Sigmoid colon (tissue), 7 donors: Measurements from ENCODE around the gene AIFM1. TPM values are rescaled to one million over a fixed set of nuclear protein-coding genes. Genes with fewer than 3 reads are reported as not detected.

ENCODE experiments used
- DNase-seq: peaks from one replicate; pipeline ENCODE4 v3.0.0-alpha.2; 2019
- H3K27ac ChIP-seq, 4 donors: fragments of 200-600 bp; sonication (generic); one replicate each; pipeline ENCODE4 v1.5.1; 2016 to 2019; ENCODE audit warnings: mild to moderate bottlenecking in 1 of 4
- H3K27me3 ChIP-seq, 3 donors: fragments of 200-600 bp; sonication (generic); one replicate each; pipeline ENCODE4 v1.5.1; 2019; ENCODE audit warnings: mild to moderate bottlenecking in 1 of 3
- H3K36me3 ChIP-seq, 4 donors: fragments of 200-600 bp; sonication (generic); one replicate each; pipeline ENCODE4 v1.5.1; 2016 to 2019
- H3K4me1 ChIP-seq, 4 donors: fragments of 200-600 bp; sonication (generic); one replicate each; pipeline ENCODE4 v1.5.1; 2017 to 2019
- H3K4me3 ChIP-seq, 4 donors: fragments of 200-600 bp; sonication (generic); one replicate each; pipeline ENCODE4 v1.5.1; 2017 to 2019; ENCODE audit warnings: mild to moderate bottlenecking in 2 of 4, moderate library complexity in 1 of 4
- H3K9me3 ChIP-seq, 4 donors: fragments of 200-600 bp in 3 of 4; sonication (generic) in 3 of 4; one replicate each; pipeline versions ENCODE4 v1.5.1 to v1.6.1; 2013 to 2019
- CTCF ChIP-seq, 4 experiments: fragments of 450-650 bp in 3 of 4; fragments of 200-600 bp in 1 of 4; IDR thresholded peaks; one replicate each; pipeline ENCODE4 v1.5.1; 2016 to 2019; ENCODE audit warnings: antibody characterized with exemption in 4 of 4, mild to moderate bottlenecking in 3 of 4, moderate library complexity in 2 of 4
- EP300 ChIP-seq, 4 donors: sonication (generic); formaldehyde crosslinking; IDR thresholded peaks; one replicate each; pipeline ENCODE4 v1.6.1; 2017; ENCODE audit warnings: antibody characterized with exemption in 4 of 4
- POLR2A ChIP-seq, 2 donors: fragments of 450-650 bp; IDR thresholded peaks; one replicate each; pipeline ENCODE4 v1.6.1; 2016; ENCODE audit warnings: antibody characterized with exemption in 2 of 2, mild to moderate bottlenecking in 2 of 2, moderate library complexity in 2 of 2
- POLR2AphosphoS5 ChIP-seq, 4 donors: sonication (generic); formaldehyde crosslinking; IDR thresholded peaks; one replicate each; pipeline ENCODE4 v1.6.1; 2017; ENCODE audit warnings: antibody characterized with exemption in 4 of 4
- WGBS, 2 donors: extraction: QIAGEN DNeasy Blood & Tissue Kit; methylation state at CpG; one replicate each; pipeline ENCODE4 v1.1.7; 2013; 5-methylcytosine and 5-hydroxymethylcytosine counted together
- intact Hi-C: fragments of 100-400 bp; cut with DNase I; formaldehyde crosslinking; loops from one replicate; pipeline ENCODE4 v1.15.1; 2023
- polyA plus RNA-seq, 3 donors: library from polyadenylated mRNA; stranded (reverse); fragments of 200-250 nt; gene quantifications; one replicate each; pipeline ENCODE4 v1.2.3, GENCODE V29; 2013
- total RNA-seq, 4 donors: library from RNA; depleted of rRNA; stranded (reverse); fragments of >200 nt; gene quantifications; one replicate each; pipeline ENCODE4 v1.1.0, GENCODE V29; 2016
- donor health status: healthy with polysubstance abuse.
- donor health status: Bipolar disorder and iron deficiency.
- donor health status: healthy.

The AIFM1 gene
- total and polyA plus RNA-seq, 7 donors: 9.7 to 55.9 (median 19.8) TPM

GRCh38 chrX:130204647-130205046 lies 39.0 kb upstream of the AIFM1 start:
- intact Hi-C loops: no loop called here
- peaks cover 0 to 9% (median 0%) of the 10 kb centered on the region in 4 donors for H3K36me3 ChIP-seq
- H3K4me3 ChIP-seq: no peak overlapping the region
- no peak overlapping the region for H3K27ac ChIP-seq
- H3K9me3 ChIP-seq: no peaks in the 10 kb centered on the region
- H3K4me1 ChIP-seq: no peaks in the 10 kb centered on the region
- DNase-seq: no peak
- H3K27me3 ChIP-seq: no peaks in the 10 kb centered on the region
- WGBS, 2 donors: 19 to 75% methylated on average over 1 of the region's 1 CpG
- TF ChIP-seq POLR2AphosphoS5 (IDR thresholded peaks at IDR 0.05): no peak
- no peak for TF ChIP-seq POLR2A (IDR thresholded peaks at IDR 0.05)
- TF ChIP-seq CTCF (IDR thresholded peaks at IDR 0.05): no peak
- TF ChIP-seq EP300 (IDR thresholded peaks at IDR 0.05): no peak

GRCh38 chrX:130197464-130197863 lies 31.8 kb upstream of the AIFM1 start:
- no peak for DNase-seq
- Histone ChIP-seq H3K27me3 (no peaks in the 10 kb centered on the region), H3K9me3 (no peaks in the 10 kb centered on the region), H3K4me3 (no peak overlapping the region), H3K36me3 (no peaks in the 10 kb centered on the region), H3K27ac (no peak overlapping the region), H3K4me1 (no peaks in the 10 kb centered on the region)
- intact Hi-C loops: loop anchor here (10.0 kb wide), 1 partner anchor 593 kb away; no protein-coding TSS in a partner anchor
- WGBS, 2 donors: 61 to 79% methylated on average over 5 of the region's 5 CpGs
- TF ChIP-seq POLR2AphosphoS5 (IDR thresholded peaks at IDR 0.05) (no peak), CTCF (IDR thresholded peaks at IDR 0.05) (no peak), EP300 (IDR thresholded peaks at IDR 0.05) (no peak), POLR2A (IDR thresholded peaks at IDR 0.05) (no peak)

- DNase-seq: no peak
- H3K36me3 ChIP-seq: no peaks in the 10 kb centered on the region
- intact Hi-C loops: loop anchor here (10.0 kb wide), 1 partner anchor 592 kb away; no protein-coding TSS in a partner anchor
- WGBS, 2 donors: 34 to 69% methylated on average over 7 of the region's 7 CpGs
- no peak overlapping the region for H3K4me3 ChIP-seq
- no peak overlapping the region for H3K27ac ChIP-seq
- TF ChIP-seq POLR2AphosphoS5 (IDR thresholded peaks at IDR 0.05) (no peak), EP300 (IDR thresholded peaks at IDR 0.05) (no peak), POLR2A (IDR thresholded peaks at IDR 0.05) (no peak)
- no peaks in the 10 kb centered on the region for H3K27me3 ChIP-seq
- H3K9me3 ChIP-seq: no peaks in the 10 kb centered on the region
- H3K4me1 ChIP-seq: no peaks in the 10 kb centered on the region
These were observed 30.8 kb upstream of the AIFM1 start for GRCh38 chrX:130196466-130196865.

GRCh38 chrX:130190801-130191200 lies 25.2 kb upstream of the AIFM1 start:
- intact Hi-C loops: loop anchor here (10.0 kb wide), 1 partner anchor 586 kb away; no protein-coding TSS in a partner anchor
- Histone ChIP-seq H3K27me3 (no peaks in the 10 kb centered on the region), H3K9me3 (no peaks in the 10 kb centered on the region), H3K4me3 (no peak overlapping the region), H3K36me3 (no peaks in the 10 kb centered on the region), H3K4me1 (no peaks in the 10 kb centered on the region), H3K27ac (no peak overlapping the region)
- no peak for TF ChIP-seq CTCF (IDR thresholded peaks at IDR 0.05)
- TF ChIP-seq POLR2AphosphoS5 (IDR thresholded peaks at IDR 0.05): no peak
- TF ChIP-seq EP300 (IDR thresholded peaks at IDR 0.05): no peak
- TF ChIP-seq POLR2A (IDR thresholded peaks at IDR 0.05): no peak
- 92 to 93% methylated on average over 4 of the region's 4 CpGs for WGBS, 2 donors
- DNase-seq: peak; percentile 40

- peak; percentile 63 for DNase-seq
- Histone ChIP-seq H3K27me3 (no peaks in the 10 kb centered on the region), H3K4me3 (no peak overlapping the region), H3K27ac (peak overlapping the region in 1 of 4 donors; percentile 15), H3K36me3 (no peaks in the 10 kb centered on the region), H3K4me1 (no peaks in the 10 kb centered on the region), H3K9me3 (no peaks in the 10 kb centered on the region)
- TF ChIP-seq POLR2AphosphoS5 (IDR thresholded peaks at IDR 0.05) (no peak), POLR2A (IDR thresholded peaks at IDR 0.05) (no peak), EP300 (IDR thresholded peaks at IDR 0.05) (no peak), CTCF (IDR thresholded peaks at IDR 0.05) (no peak)
- WGBS, 2 donors: 81 to 87% methylated on average over 4 of the region's 4 CpGs
- intact Hi-C loops: no loop called here
These were observed 21.0 kb upstream of the AIFM1 start for GRCh38 chrX:130186651-130187050.
